ENCODE measurements around the gene KIF13A. TPM values are rescaled to one million over a fixed set of nuclear protein-coding genes. Genes with fewer than 3 reads are reported as not detected.
"Not testable (repeated sequence)": the region's sequence is repeated elsewhere in the genome, so short reads cannot be mapped to it uniquely, and the experiment has no call there.

KIF13A gene
- total RNA-seq, 3 donors from 2014 or later = 45.6 to 85.9 (median 46.9) TPM

DNA sequence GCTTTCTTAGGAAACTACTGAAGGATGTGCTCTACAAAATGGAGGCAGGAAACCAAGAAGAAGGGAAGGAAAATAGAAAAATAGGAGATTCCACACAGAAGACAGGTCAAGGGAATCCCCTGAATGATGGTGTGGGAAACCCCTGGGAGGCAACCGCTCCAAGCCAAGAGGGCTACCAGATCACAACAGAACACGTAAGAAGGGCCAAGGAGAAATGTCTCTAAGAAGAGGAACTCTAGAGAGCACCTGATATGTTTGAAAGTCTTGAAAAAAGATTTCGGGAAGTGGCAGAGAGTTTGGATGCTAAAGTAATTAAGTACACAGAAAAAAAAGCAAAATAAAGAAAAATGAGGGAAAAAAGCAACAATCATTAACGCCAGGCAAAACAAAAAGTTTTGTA is 7.1 kb downstream of the KIF13A start:
- no peaks in the 10 kb centered on the region for H3K9me3 ChIP-seq
- no peaks in the 10 kb centered on the region for H3K36me3 ChIP-seq (ENCODE audit: low read depth)
- DNase-seq = no peak
- no peak for TF ChIP-seq CTCF (IDR thresholded peaks at IDR 0.05)
- ATAC-seq = no peak
- no peak overlapping the region for H3K4me3 ChIP-seq
- intact Hi-C loops (cut with DNase I, micrococcal nuclease) = no loop called here
- H3K4me1 ChIP-seq (ENCODE audit: low read depth) = peaks cover 13% of the 10 kb centered on the region

DNA sequence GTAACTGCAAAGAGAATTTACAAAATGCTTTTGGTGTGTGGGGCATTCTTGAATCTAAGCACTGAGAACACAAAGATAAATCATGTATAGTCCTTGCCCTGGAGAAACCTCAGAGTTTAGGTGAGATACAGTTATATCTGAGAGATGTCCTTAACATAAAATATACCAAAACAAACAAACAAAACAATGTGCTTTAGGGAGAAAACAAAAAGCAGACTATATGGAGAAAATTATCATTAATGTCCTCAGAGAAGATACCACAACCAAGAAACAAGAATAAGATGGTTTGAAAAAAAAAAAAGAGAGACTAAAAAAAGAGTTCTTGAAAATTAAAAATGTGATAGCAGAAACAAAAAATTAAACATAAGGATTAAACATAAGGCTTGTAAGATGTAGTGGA is 8.0 kb downstream of the KIF13A start:
- no peak for TF ChIP-seq CTCF (IDR thresholded peaks at IDR 0.05)
- H3K9me3 ChIP-seq = no peaks in the 10 kb centered on the region
- peaks cover 7% of the 10 kb centered on the region for H3K4me1 ChIP-seq (ENCODE audit: low read depth)
- ATAC-seq (no peak), DNase-seq (no peak)
- H3K4me3 ChIP-seq = no peak overlapping the region
- intact Hi-C loops (cut with DNase I, micrococcal nuclease) = no loop called here
- no peaks in the 10 kb centered on the region for H3K36me3 ChIP-seq (ENCODE audit: low read depth)

GRCh38 chr6:17976258-17976657 is 11.2 kb downstream of the KIF13A start:
- intact Hi-C loops (cut with DNase I, micrococcal nuclease) = not testable (repeated sequence)

GRCh38 chr6:17974570-17975368 is 12.7 kb downstream of the KIF13A start:
- intact Hi-C loops (cut with DNase I, micrococcal nuclease) = no loop called here
- H3K4me1 ChIP-seq (ENCODE audit: low read depth) = peaks cover 6% of the 10 kb centered on the region

More at GRCh38 chr6:17976258-17976657, 11.2 kb downstream of the KIF13A start:
- not testable (repeated sequence) for H3K9me3 ChIP-seq; H3K4me3 ChIP-seq; DNase-seq; H3K36me3 ChIP-seq (ENCODE audit: low read depth); H3K4me1 ChIP-seq (ENCODE audit: low read depth); ATAC-seq

GRCh38 chr6:17972978-17973622 is 14.3 kb downstream of the KIF13A start:
- DNase-seq = no peak
- intact Hi-C loops (cut with DNase I, micrococcal nuclease) = no loop called here
- Histone ChIP-seq H3K4me3 (no peak overlapping the region), H3K36me3 (ENCODE audit: low read depth) (no peaks in the 10 kb centered on the region), H3K9me3 (no peaks in the 10 kb centered on the region), H3K4me1 (ENCODE audit: low read depth) (peaks cover 6% of the 10 kb centered on the region)
- ATAC-seq = no peak
- TF ChIP-seq CTCF (IDR thresholded peaks at IDR 0.05) = no peak

More at GRCh38 chr6:17974570-17975368, 12.7 kb downstream of the KIF13A start:
- no peak overlapping the region for H3K4me3 ChIP-seq
- no peak for ATAC-seq
- no peak for DNase-seq
- TF ChIP-seq CTCF (IDR thresholded peaks at IDR 0.05) = no peak
- no peaks in the 10 kb centered on the region for H3K36me3 ChIP-seq (ENCODE audit: low read depth)
- H3K9me3 ChIP-seq = no peaks in the 10 kb centered on the region
